ENCODE measurements around the gene OR12D2.

GRCh38 chr6:29375191-29375590 lies 20.2 kb upstream of the OR12D2 start, which contains the start of gene OR12D3:
- TF ChIP-seq CTCF (conservative IDR thresholded peaks at IDR 0.05; ENCODE audit: low read depth, low read length), result no peak
- no peak for TF ChIP-seq EZH2 (IDR thresholded peaks at IDR 0.05; ENCODE audit: low read length, unreplicated experiment)
- TF ChIP-seq EZH2phosphoT487 (IDR thresholded peaks at IDR 0.05; ENCODE audit: borderline replicate concordance, low read length), result no peak
